HG03139 (cell line): Measurements from ENCODE around the gene HAPLN2.
"Not testable (repeated sequence)": the region's sequence is repeated elsewhere in the genome, so short reads cannot be mapped to it uniquely, and the experiment has no call there.

ENCODE experiments used
- ATAC-seq: cut with Tn5 transposase; IDR thresholded peaks from one replicate; pipeline ENCODE4 v1.9.1; 2021; ENCODE audit not compliant: unreplicated experiment

The HAPLN2 gene

GRCh38 chr1:156616463-156616862, 2.8 kb upstream of the HAPLN2 start:
- ATAC-seq: no peak

GRCh38 chr1:156619582-156619955, 354 bp downstream of the HAPLN2 start:
- ATAC-seq: no peak

GRCh38 chr1:156622581-156623297, 3.5 kb downstream of the HAPLN2 start:
- no peak for ATAC-seq

- ATAC-seq: no peak
These were observed 5.0 kb downstream of the HAPLN2 start for GRCh38 chr1:156623946-156624813.

- no peak for ATAC-seq
These were observed 5.7 kb downstream of the HAPLN2 start for GRCh38 chr1:156624814-156625435.

GRCh38 chr1:156625436-156626078, 6.3 kb downstream of the HAPLN2 start:
- ATAC-seq: no peak

GRCh38 chr1:156626079-156626438, 6.8 kb downstream of the HAPLN2 start:
- ATAC-seq: no peak

- ATAC-seq: no peak
These were observed 8.2 kb downstream of the HAPLN2 start for GRCh38 chr1:156627313-156627880.

- no peak for ATAC-seq
These were observed 10.7 kb downstream of the HAPLN2 start for GRCh38 chr1:156629823-156630449.

GRCh38 chr1:156631152-156631551, 11.9 kb downstream of the HAPLN2 start:
- not testable (repeated sequence) for ATAC-seq

- no peak for ATAC-seq
These were observed 13.1 kb downstream of the HAPLN2 start for GRCh38 chr1:156632355-156632754.

- ATAC-seq: no peak
These were observed 19.2 kb downstream of the HAPLN2 start for GRCh38 chr1:156638189-156638985.

- no peak for ATAC-seq
These were observed 20.4 kb downstream of the HAPLN2 start for GRCh38 chr1:156639601-156640101.

- no peak for ATAC-seq
These were observed 21.9 kb downstream of the HAPLN2 start for GRCh38 chr1:156640842-156641706.

GRCh38 chr1:156641761-156642264, 22.6 kb downstream of the HAPLN2 start, which contains the start of gene BCAN:
Gene BCAN, plus strand, starts transcription at chr1:156642117. Its CDS starts 3,938 bp downstream, at chr1:156646055.
- ATAC-seq: no peak

GRCh38 chr1:156642265-156643048, 23.2 kb downstream of the HAPLN2 start:
- ATAC-seq: no peak

GRCh38 chr1:156643049-156643777, 24.0 kb downstream of the HAPLN2 start:
- no peak for ATAC-seq
